ENCODE data around the gene EPB41L5. TPM values are rescaled to one million over a fixed set of nuclear protein-coding genes. Genes with fewer than 3 reads are reported as not detected.
"Not testable (repeated sequence)": the region's sequence is repeated elsewhere in the genome, so short reads cannot be mapped to it uniquely, and the experiment has no call there.

EPB41L5 gene
- 8.2 TPM for total RNA-seq
- long read RNA-seq, full-length matches to known transcripts = 1 of 4 reads
- long read RNA-seq, partial matches to known transcripts = 0 of 4 reads
- long read RNA-seq, other reads (novel, unspliced or antisense) = 3 of 4 reads

- intact Hi-C loops (cut with DNase I) = loop anchor here (5.0 kb wide), 2 partner anchors 159 to 256 kb away; partner anchors contain the start of gene PTPN4
- DNase-seq (ENCODE audit: missing footprints) = peak; percentile 98
- peak; percentile 99 for ATAC-seq
Measured at GRCh38 chr2:120012771-120013596, at the start of gene EPB41L5. Gene EPB41L5, plus strand, starts transcription at chr2:120013077. Its CDS starts 6,008 bp downstream, at chr2:120019085.

GRCh38 chr2:119981896-119982295, 31.0 kb upstream of the EPB41L5 start:
- ATAC-seq = no peak
- intact Hi-C loops (cut with DNase I) = no loop called here
- no peak for DNase-seq (ENCODE audit: missing footprints)

- no peak for DNase-seq (ENCODE audit: missing footprints)
- intact Hi-C loops (cut with DNase I) = no loop called here
- ATAC-seq = no peak
Measured at GRCh38 chr2:119982506-119982905, 30.4 kb upstream of the EPB41L5 start.

- intact Hi-C loops (cut with DNase I) = no loop called here
- ATAC-seq (no peak), DNase-seq (ENCODE audit: missing footprints) (no peak)
Measured at GRCh38 chr2:119983108-119983507, 29.8 kb upstream of the EPB41L5 start.

- DNase-seq (ENCODE audit: missing footprints) (no peak), ATAC-seq (no peak)
- intact Hi-C loops (cut with DNase I) = no loop called here
Measured at GRCh38 chr2:119996148-119996547, 16.7 kb upstream of the EPB41L5 start.

GRCh38 chr2:119996896-119997891, 15.7 kb upstream of the EPB41L5 start:
- ATAC-seq; DNase-seq (ENCODE audit: missing footprints); intact Hi-C loops (cut with DNase I): not testable (repeated sequence)

- no peak for ATAC-seq
- DNase-seq (ENCODE audit: missing footprints) = no peak
- intact Hi-C loops (cut with DNase I) = no loop called here
Measured at GRCh38 chr2:120001471-120001870, 11.4 kb upstream of the EPB41L5 start.

- no peak for ATAC-seq
- intact Hi-C loops (cut with DNase I) = no loop called here
- no peak for DNase-seq (ENCODE audit: missing footprints)
Measured at GRCh38 chr2:120004254-120004653, 8.6 kb upstream of the EPB41L5 start.

GRCh38 chr2:120005834-120006521, 6.9 kb upstream of the EPB41L5 start:
- DNase-seq (ENCODE audit: missing footprints) (no peak), ATAC-seq (no peak)
- intact Hi-C loops (cut with DNase I) = no loop called here

- intact Hi-C loops (cut with DNase I) = no loop called here
- DNase-seq (ENCODE audit: missing footprints) = no peak
- no peak for ATAC-seq
Measured at GRCh38 chr2:120007851-120008250, 5.0 kb upstream of the EPB41L5 start.

GRCh38 chr2:120012363-120012762, 514 bp upstream of the EPB41L5 start:
- intact Hi-C loops (cut with DNase I) = loop anchor here (5.0 kb wide), 2 partner anchors 160 to 255 kb away; partner anchors contain the start of gene PTPN4
- ATAC-seq (no peak), DNase-seq (ENCODE audit: missing footprints) (no peak)

GRCh38 chr2:120013597-120014223, 833 bp downstream of the EPB41L5 start:
- intact Hi-C loops (cut with DNase I) = loop anchor here (5.0 kb wide), 2 partner anchors 159 to 256 kb away; partner anchors contain the start of gene PTPN4
- DNase-seq (ENCODE audit: missing footprints) = no peak
- ATAC-seq = no peak

- intact Hi-C loops (cut with DNase I) = loop anchor here (5.0 kb wide), 2 partner anchors 158 to 257 kb away; partner anchors contain the start of gene PTPN4
- ATAC-seq (no peak), DNase-seq (ENCODE audit: missing footprints) (no peak)
Measured at GRCh38 chr2:120014226-120014980, 1.5 kb downstream of the EPB41L5 start.

GRCh38 chr2:120016800-120017199, 3.9 kb downstream of the EPB41L5 start:
- intact Hi-C loops (cut with DNase I) = no loop called here
- DNase-seq (ENCODE audit: missing footprints) = no peak
- ATAC-seq = no peak

GRCh38 chr2:120017201-120017600, 4.3 kb downstream of the EPB41L5 start:
- no peak for DNase-seq (ENCODE audit: missing footprints)
- intact Hi-C loops (cut with DNase I) = no loop called here
- no peak for ATAC-seq

GRCh38 chr2:120018549-120018948, 5.7 kb downstream of the EPB41L5 start:
- DNase-seq (ENCODE audit: missing footprints) (no peak), ATAC-seq (no peak)
- intact Hi-C loops (cut with DNase I) = no loop called here

- no peak for DNase-seq (ENCODE audit: missing footprints)
- intact Hi-C loops (cut with DNase I) = no loop called here
- no peak for ATAC-seq
Measured at GRCh38 chr2:120020554-120020953, 7.7 kb downstream of the EPB41L5 start.

Measured in Right ventricle myocardium inferior (tissue), 1 donor.